Panc1 (cell line): ENCODE data around the gene OR1I1.

Experiments used
- CTCF ChIP-seq: fragments of 450-650 bp; IDR thresholded peaks from 2 replicates; pipeline ENCODE4 v1.5.1; 2017; ENCODE audit warnings: mild to moderate bottlenecking
- POLR2AphosphoS5 ChIP-seq: IDR thresholded peaks from 2 replicates; pipeline ENCODE4 v1.6.1; 2012; ENCODE audit warnings: mild to moderate bottlenecking, low read depth, low read length, moderate library complexity

DNA sequence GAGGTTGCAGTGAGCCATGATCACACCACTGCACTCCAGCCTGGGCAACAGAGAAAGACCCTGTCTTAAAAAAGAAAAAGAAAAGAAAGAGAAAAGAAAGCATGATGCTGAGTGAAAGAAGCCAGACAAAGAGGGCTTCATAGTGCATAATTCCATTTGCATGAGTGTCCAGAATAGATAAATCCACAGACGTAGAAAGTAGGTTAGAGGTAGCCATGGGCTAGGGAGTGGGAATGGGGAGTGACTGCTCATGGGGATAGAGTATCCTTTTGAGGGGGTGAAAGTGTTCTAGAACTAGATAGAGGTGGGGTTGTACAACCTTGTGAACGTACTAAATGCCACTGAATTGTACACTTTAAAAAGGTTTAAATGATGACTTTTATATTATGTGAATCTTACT, 7.6 kb upstream of the OR1I1 start:
- TF ChIP-seq CTCF (no peak), POLR2AphosphoS5 (no peak)
